Sciatic nerve (tissue), 2 donors: ENCODE measurements around the gene WDR26. TPM values are rescaled to one million over a fixed set of nuclear protein-coding genes. Genes with fewer than 3 reads are reported as not detected.
A peak's percentile ranks its signal among the peaks of the same experiment; 100 is the strongest.
"Not testable (repeated sequence)": the region's sequence is repeated elsewhere in the genome, so short reads cannot be mapped to it uniquely, and the experiment has no call there.

ENCODE experiments used
- ATAC-seq: fragments of 200-7000 bp; cut with Tn5 transposase; one replicate; pipeline ENCODE4 v1.9.1; 2020; ENCODE audit warnings: mild to moderate bottlenecking, moderate library complexity
- DNase-seq: peaks from one replicate; pipeline ENCODE4 v3.0.0-alpha.2; 2020; ENCODE audit warnings: low spot score
- intact Hi-C: fragments of 100-400 bp; cut with DNase I; formaldehyde crosslinking; loops from one replicate; pipeline ENCODE4 v1.14.2; 2022
- total RNA-seq: library from RNA; stranded (reverse); fragmentation: NEBNext Ultra II Directional; extraction: Animal tissue kit (Norgen Biotek cat#: 25700); gene quantifications from one replicate; pipeline ENCODE4 v1.2.1, GENCODE V29; 2021
- donor health status: DM: no; HTN: no; CAD: no.
- donor health status: DM: no; HTN: no; CAD: no.

Gene WDR26
- total RNA-seq, 1 donor from 2014 or later, result 82.4 TPM

DNA sequence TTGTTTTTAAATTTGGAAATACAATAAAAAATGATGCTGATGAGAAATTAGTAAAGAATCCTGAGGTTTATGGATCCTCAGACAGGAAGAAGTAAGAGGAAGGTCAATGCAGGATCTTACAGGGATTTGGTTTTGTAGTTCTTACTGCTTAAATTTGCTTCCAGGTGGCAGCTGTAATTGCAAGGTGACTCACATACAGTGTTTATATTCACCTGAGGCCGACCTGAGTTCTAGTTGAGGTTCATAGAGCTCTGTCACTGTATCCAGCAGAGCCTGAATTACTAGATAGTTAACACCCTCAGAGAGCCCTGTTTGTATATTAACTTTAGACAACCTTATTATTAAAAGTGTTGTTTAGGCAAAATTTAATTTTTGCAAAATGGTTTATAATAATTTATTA lies 1.4 kb upstream of the WDR26 start:
- ATAC-seq (no peak), DNase-seq (no peak)
- intact Hi-C loops, result no loop called here

DNA sequence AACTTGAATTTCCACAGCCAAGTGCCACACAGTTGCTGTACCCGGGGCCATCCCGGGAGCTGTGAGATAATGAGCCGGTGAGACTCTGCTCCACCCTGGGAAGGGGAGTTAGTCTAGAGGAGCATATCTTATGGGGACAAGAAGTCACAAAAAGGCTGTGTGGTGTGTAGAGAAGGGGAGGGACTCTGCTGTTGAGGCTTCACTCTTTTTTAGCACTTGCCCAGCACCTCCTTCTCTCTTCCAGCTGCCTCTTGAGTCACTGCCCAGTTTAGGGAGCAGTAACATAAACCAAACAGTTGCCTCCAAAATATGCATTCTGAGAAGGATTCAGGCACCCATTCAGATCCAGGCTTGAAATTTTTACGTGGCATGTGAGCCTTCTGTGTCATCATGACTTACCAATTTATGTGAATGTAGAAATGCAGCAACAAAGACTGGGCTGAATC lies 744 bp upstream of the WDR26 start:
- ATAC-seq (peak; percentile 40), DNase-seq (no peak)
- intact Hi-C loops, result no loop called here

DNA sequence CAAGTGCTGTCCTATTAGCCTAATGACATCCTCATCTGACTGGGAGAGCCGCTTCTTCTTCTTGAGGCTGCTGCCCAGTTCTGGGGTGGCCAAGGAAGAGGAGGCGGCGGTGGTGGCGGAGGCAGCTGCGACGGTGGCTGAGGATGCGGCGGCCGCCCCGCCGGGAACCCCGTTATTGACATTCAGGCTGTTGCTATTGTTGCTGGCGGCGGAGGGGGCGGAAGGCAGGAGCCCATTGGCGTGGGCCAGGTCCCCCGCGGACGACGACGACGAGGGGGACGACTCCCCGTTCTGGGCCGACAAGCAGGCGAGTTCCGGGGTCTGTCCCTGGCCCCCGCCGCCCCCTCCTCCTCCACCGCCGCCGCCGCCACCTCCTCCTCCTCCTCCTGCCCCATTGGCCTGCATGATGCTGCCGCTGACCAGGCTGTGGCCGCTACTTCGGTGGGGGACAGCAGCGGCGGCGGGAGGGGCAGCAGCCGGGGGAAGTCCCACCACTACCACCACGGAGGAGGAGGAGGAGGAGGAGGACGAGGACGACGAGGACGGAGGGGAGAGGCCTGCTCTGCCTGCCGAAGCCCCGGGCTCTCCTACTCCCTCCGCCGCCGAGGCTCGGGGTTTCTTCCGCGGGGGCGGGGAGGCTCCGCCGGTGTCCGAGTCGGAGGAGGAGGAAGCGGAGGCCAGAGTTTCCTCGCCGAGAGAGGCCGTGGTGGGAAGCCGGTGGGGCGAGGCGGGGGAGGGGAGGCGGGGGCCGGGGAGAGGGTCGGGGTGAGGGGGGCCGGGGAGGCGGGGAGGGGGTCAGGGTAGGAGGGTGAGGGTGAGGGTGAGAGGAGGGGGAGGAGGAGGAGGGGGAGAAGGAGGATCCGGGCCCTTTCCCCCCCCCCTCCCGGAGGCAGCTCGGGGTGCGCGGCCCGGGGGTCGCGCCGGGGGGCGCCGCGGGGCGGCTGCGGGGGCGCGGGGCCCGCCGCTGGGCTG lies 610 bp downstream of the WDR26 start:
- intact Hi-C loops, result no loop called here
- ATAC-seq (peak; percentile 51), DNase-seq (peak; percentile 75)

DNA sequence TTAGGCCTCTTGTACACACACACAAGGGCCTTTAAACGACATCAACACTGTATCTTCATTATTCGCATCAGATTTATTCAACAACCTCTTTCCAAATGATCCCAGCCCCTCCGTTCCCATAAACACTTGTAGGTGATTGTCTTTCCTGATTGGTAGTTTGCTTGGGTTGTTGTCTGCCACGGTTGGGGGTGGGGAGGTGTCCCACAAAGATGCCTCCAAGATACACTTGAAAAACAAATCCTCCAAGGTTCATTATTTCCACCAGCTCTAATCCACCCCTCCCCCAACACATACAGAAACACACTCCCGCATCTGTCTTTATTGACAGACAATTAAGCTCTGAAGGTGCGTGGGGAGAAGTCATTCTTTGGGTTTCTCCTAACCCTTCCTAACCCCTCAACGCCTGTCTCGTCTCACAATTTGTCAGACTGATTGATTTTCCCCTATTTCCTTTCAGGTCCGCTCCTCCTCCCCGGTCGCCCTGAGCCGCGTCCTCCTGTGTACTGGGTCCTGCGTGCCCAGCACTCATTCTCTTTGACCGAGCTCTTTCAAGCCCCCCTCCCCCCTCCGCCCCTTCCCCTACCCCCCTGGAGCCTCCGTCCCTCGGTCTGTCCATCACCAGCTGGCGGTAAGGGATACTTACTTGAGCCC lies 1.4 kb downstream of the WDR26 start:
- ATAC-seq (peak; percentile 43), DNase-seq (no peak)
- intact Hi-C loops, result no loop called here

DNA sequence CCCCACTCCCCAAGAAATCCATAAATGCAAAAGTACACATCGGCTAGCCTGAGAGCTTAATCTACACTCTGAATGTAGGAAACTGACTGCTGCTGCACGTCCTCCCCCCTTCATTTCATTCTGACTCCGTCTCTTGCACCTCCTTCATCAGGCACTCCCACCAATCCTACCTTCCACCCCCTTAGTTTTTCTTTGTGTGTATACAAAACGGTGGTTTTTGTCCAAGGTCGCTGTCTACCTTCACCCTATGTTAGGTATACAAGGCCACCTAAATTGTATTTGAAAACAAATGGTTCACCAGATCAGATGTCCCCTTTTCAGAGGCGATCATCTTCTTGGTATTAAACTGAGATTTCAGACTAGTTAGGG lies 1.9 kb downstream of the WDR26 start:
- intact Hi-C loops, result no loop called here
- ATAC-seq, result no peak
- DNase-seq, result no peak

DNA sequence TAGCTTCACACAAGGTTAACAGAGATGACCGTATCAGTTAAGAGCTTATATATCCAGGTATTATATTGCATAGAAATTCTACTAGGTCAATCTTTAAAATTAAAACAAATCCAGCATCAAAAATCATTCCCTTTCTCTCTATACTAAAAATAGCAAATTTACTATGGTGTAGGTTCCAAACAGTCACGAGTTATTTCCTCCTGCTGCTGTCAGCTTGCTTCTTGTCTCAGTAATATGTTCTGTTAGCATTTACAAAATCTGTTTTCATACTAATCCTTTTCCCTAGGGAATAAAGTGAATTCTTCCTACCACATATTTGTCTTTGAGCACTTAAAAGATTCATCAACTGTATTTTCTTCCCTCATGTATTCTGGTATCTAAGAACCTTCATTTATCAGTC lies 2.5 kb downstream of the WDR26 start:
- no peak for DNase-seq
- intact Hi-C loops, result no loop called here
- no peak for ATAC-seq

DNA sequence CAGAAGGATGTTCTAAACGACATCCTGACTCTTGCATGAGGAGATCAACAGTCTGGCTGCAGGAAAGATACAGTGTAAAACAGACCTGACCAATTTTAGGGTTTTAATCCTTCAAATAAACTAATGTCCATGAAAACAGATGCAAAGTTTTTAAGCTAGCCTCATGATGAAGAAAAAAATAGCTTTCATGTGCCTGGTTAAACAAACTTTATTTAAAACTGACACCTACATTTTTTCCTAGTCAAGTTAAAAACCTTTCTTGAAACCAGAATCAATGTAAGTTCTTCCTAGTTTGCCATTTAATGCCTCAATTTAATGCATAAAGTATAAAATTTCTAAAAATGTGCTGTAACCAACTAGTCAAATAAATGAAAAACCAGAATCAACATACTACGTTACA lies 2.9 kb downstream of the WDR26 start:
- no peak for DNase-seq
- intact Hi-C loops, result no loop called here
- ATAC-seq, result no peak

DNA sequence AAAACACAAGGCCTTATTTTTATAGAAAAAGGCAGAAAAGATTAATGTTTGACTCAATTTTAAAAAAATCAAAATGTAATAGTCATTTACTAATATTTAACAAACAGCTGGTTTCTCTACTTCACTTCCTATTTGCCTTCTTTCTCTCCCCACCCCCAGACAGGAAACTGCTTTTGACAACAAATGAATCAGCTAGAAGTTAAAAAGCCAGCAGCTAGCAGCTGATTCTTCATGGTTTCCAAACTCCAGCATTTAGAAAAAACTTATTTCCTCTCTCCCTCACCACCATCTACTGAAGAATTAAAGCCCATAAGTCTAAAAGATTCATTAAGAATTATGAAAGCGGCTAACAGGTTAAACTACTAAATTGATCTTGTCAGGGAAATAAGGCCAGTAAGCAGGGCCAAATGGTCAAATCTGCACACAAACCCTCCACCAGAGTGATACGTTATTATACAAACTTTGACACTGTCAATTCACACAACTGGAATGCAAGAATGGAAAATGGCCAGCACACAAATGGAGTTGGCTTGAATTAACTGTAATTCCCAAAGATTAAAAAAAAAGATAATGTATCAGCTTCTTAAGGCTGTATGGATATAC lies 4.0 kb downstream of the WDR26 start:
- ATAC-seq, result no peak
- no peak for DNase-seq
- intact Hi-C loops, result no loop called here

DNA sequence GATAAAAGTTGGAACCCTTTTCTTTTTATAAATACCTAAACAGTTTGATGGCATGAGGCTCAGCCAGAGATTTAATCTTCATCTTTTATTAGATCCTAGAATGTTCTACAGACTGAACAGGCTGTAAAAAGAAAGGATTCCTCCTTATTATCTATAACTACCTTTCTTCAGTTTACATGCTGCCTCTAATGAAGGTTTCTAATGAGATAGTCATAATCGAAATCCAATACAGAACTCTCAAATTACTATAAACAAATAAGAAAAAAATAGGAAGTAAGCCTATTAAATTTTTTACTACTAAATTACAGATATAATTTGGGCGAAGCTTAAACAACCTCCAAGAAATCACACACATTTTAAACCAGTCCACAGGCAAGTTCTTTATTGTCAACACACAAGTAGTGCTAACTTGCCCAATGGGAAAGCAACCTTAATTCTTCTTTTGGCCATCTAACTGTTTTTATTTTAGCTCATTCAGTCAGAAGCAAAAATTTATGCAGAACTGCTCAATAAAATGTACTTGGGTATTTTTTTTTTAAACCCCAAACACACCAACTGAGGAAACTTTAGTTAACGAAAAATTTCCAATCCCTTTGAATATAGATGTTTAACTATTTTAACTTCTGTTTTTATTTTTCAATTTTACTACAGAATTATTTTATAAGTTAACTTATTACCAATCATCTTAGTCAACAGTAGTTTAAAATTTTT lies 4.8 kb downstream of the WDR26 start:
- ATAC-seq (no peak), DNase-seq (no peak)
- intact Hi-C loops, result no loop called here

DNA sequence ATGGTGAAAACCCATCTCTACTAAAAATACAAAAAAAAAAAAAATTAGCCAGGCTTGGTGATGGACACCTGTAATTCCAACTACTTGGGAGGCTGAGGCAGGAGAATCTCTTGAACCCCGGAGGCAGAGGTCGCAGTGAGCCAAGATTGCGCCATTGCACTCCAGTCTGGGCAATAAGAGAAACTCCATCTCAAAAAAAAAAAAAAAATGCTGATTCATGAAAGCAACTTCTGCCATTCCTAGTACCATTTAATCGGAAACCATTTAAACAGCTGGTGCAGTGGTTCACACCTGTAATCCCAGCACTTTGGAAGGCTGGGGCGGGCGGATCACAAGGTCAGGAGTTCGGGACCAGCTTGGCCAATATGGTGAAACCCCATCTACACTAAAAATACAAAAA lies 5.9 kb downstream of the WDR26 start:
- DNase-seq, intact Hi-C loops, ATAC-seq: not testable (repeated sequence)

DNA sequence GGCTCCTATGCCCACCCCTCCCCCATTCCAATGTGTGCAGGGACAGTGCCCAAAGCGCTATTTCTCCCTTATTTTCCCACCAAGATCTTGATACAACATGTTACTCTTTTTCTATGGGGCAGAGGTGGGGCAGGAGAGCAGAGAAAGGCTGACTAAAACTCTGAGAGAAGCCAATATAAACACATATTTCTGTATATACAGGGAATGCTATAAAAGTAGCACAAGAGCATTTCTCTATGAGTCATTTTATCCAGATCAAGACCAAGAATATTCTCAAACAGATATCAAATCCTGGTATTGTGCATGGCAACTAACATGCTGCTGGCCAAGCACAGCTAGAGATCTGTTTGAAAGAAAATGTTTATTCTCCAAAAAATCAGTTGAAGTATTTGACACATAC lies 7.3 kb downstream of the WDR26 start:
- intact Hi-C loops, result no loop called here
- ATAC-seq, result no peak
- DNase-seq, result no peak

DNA sequence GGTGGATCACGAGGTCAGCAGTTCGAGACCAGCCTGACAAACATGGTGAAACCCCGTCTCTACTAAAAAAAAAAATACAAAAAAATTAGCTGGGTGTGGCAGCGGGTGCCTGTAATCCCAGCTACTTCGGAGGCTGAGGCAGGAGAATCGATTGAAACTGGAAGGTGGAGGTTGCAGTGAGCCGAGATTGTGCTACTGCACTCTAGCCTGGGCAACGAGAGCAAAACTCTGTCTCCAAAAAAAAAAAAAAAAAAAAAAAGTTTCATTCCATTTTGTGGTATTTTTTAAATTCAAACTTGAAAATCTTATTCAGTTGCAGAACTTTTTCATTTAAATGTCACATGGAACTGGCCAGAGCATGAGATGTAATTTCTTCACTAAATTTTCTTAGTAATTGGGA lies 7.7 kb downstream of the WDR26 start:
- intact Hi-C loops, DNase-seq, ATAC-seq: not testable (repeated sequence)

DNA sequence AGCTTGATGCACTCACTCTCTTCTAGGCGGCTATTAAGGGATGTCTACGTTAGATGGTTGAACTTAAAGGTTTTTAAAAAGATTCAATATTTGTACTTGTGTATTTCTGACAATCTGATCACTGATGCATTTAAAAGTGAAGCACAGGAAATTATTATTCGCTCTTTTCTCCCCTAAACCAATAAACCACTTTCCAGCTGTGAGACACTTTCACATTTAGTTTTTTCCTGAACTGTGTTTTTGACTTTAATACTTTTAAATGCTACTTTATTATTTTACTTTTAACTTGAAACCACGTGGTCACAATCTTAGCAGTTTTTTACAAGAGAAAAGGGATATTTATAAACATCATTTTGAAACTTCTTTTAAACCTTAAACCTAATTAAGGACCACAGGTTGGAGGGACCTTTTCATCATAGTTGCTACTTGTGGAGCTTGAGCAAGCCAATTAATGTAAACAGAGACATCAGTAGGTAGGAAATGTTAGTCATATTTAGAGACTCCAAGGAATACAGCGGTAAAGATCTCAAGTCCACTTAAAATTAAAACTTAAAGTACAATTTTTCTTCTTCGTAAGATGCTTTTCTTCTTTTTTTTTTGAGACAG lies 9.2 kb downstream of the WDR26 start:
- no peak for ATAC-seq
- intact Hi-C loops, result no loop called here
- DNase-seq, result no peak

DNA sequence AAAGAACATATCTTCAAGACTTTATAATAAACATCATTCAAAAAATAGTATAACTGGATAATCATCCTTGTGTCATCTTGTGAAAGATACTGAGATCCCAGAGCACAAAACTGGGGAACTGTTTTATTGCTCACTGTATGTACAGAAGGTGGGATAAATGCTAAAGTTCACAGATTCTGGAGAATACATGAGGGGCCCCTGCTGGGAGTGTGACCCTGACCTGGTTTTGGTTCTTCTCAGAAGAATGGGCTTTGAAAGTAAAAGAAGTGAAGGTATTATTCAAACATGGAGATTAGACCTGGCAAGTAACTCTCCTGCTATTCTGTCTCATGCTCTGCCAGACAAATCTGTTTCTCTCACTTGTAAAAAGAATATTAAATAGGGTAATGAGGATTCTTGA lies 14.5 kb downstream of the WDR26 start:
- DNase-seq (no peak), ATAC-seq (no peak)
- intact Hi-C loops, result no loop called here

DNA sequence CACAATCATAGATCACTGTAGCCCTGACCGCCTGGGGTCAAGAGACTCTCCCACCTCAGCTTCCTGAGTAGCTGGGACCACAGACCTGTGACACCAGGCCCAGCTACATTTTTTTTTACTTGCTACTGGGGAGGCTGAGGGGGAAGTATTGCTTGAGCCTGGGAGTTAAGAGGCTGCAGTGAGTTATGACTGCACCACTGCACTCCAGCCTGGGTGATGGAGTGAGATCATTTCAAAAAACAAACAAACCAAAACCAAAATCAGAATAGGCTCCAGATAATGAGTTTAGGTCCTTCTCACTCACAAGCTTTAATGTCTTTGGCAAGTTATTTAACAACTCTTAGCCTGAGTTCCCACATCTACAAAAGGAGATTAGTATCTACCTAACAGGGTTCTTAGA lies 22.8 kb downstream of the WDR26 start:
- ATAC-seq (no peak), DNase-seq (no peak)
- intact Hi-C loops, result no loop called here

DNA sequence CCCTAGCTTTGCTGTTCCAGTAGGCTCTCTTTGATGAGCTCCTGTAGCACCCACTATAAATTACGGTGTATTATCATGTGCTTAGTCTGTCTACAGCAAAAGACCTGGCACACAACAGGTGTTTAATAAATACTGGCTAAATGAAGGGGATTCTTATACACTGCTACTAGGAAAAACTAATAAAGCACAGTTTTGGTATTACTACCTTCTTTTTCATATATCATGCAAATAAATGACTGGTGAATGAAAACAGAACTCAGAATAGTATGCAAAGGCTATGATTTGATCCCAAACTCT lies 26.4 kb downstream of the WDR26 start:
- intact Hi-C loops, result no loop called here

DNA sequence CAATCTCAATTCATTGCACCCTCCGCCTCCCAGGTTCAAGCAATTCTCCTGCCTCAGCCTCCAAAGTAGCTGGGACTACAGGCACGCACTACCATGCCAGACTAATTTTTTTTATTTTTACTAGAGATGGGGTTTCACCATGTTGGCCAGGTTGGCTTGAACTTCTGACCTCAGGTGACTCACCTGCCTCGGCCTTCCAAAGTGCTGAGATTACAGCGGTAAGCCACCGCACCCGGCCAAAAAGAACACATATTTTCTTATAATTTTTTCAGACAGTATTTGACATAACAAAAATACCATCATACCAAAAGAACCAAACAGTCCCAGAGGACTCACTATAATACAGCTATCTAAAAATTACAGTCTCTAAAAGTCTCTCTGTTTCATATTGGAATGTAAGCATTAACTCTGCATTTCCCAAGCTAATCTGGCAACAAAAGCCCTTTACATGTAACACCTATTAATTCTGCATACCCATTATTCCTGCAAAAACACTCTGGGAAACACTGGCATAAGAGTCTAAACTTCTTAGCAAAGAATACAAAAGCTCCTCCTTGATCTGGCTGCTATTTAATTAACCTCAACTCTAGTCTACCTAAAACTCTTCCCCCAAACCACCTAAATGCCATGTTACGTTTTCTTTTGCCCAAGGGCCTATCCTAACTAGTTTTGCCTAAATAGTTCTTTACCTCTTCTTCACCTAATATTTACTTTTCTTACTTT lies 26.9 kb downstream of the WDR26 start:
- intact Hi-C loops, result no loop called here
- ATAC-seq (no peak), DNase-seq (no peak)

More for the DNA sequence above, 26.4 kb downstream of the WDR26 start:
- no peak for ATAC-seq
- no peak for DNase-seq

DNA sequence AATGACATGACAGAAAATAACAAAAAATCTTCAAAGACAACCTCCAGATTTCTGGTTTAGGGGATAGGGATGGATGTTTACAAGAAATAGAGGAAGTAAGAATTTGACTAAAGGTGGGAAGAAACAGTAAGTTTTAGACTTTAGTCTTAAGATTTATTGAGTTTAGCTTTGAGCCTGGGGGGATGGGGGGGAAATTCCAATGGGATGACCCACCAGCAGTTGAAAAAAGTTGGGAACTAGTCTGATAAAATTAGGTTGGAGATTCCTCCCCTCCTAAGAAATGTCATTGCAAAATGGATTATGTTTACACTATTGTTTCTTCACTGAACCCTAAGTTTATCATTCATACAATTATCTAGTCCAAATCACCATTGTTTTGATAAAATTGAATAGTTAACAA lies 28.4 kb downstream of the WDR26 start:
- intact Hi-C loops, result no loop called here
- ATAC-seq, result no peak
- DNase-seq, result no peak

DNA sequence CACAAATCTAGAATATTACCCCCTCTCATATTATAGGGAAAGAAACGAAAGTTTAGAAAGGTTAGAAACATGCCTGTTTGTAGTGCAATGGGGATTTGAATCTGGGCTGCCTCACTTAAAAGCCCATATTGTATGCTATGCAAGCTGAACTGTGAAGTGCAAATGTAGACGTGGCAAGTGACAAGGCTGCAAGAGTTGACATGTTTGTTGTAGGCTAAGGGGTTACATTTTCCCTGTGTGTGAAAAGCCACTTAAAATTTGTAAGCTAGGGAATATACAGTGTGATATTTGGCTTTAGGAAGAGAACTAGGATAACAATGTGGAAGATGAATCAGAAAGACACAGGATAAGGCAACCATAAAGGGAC lies 29.0 kb downstream of the WDR26 start:
- ATAC-seq, result no peak
- intact Hi-C loops, result no loop called here

More for the DNA sequence above, 29.0 kb downstream of the WDR26 start:
- no peak for DNase-seq
